HEK293 (cell line): Measurements from ENCODE around the gene ASIC1.

ENCODE experiments used
- CTCF ChIA-PET: fragments of 350-600 bp; formaldehyde crosslinking; extraction: SDS; loops from one replicate; lab custom pipeline; 2021; ENCODE audit warnings: antibody characterized with exemption; lab: Yijun Ruan, JAX
- POLR2A ChIA-PET: fragments of 300-600 bp; formaldehyde crosslinking; extraction: SDS; loops from one replicate; lab custom pipeline; 2020; ENCODE audit warnings: antibody characterized with exemption, inconsistent platforms; lab: Yijun Ruan, JAX
- H3K27ac ChIP-seq: fragments of 200-500 bp; sonication (Bioruptor generic); 2 replicates; pipeline ENCODE4 v1.5.1; 2014; ENCODE audit warnings: low read depth, low read length, control low read depth, inconsistent platforms; ENCODE audit errors: extremely low read depth
- H3K36me3 ChIP-seq, 2 experiments: fragments of 200-500 bp in 1 of 2; sonication (Bioruptor generic) in 1 of 2; 1 replicate in 1 of 2; 2 replicates in 1 of 2; pipeline ENCODE4 v1.5.1; 2014 to 2017; ENCODE audit warnings: inconsistent platforms in 2 of 2, low read length in 2 of 2; ENCODE audit not compliant: control insufficient read depth in 2 of 2, insufficient read depth in 1 of 2
- H3K4me1 ChIP-seq: fragments of 200-500 bp; sonication (Bioruptor generic); 2 replicates; pipeline ENCODE4 v1.5.1; 2014; ENCODE audit warnings: mild to moderate bottlenecking, low read length, inconsistent platforms; ENCODE audit not compliant: control insufficient read depth, insufficient read depth
- H3K4me3 ChIP-seq: 2 replicates; pipeline ENCODE4 v1.5.1; 2011; ENCODE audit warnings: low read depth, mild to moderate bottlenecking, control low read depth, low read length, moderate library complexity
- H3K9me3 ChIP-seq: fragments of 200-500 bp; sonication (Bioruptor generic); 2 replicates; pipeline ENCODE4 v1.5.1; 2014; ENCODE audit warnings: low read depth, low read length, inconsistent platforms; ENCODE audit not compliant: control insufficient read depth, insufficient read depth
- FEZF1 ChIP-seq: fragments of 450-650 bp; formaldehyde crosslinking; IDR thresholded peaks from 2 replicates; pipeline ENCODE4 v1.5.1; 2016; ENCODE audit warnings: missing biosample characterization, missing genetic modification characterization
- HOXA7 ChIP-seq: sonication (generic); formaldehyde crosslinking; IDR thresholded peaks from 2 replicates; pipeline ENCODE4 v1.8.1; 2022; ENCODE audit warnings: missing genetic modification reagents, borderline replicate concordance
- PBX3 ChIP-seq: sonication (generic); formaldehyde crosslinking; IDR thresholded peaks from 2 replicates; pipeline ENCODE4 v1.8.1; 2022; ENCODE audit warnings: mild to moderate bottlenecking, moderate library complexity, missing genetic modification reagents
- RBAK ChIP-seq: fragments of 450-650 bp; formaldehyde crosslinking; IDR thresholded peaks from 2 replicates; pipeline ENCODE4 v1.5.1; 2016; ENCODE audit warnings: missing biosample characterization, missing genetic modification characterization
- SP2 ChIP-seq: fragments of 450-650 bp; formaldehyde crosslinking; IDR thresholded peaks from 2 replicates; pipeline ENCODE4 v1.5.1; 2016; ENCODE audit warnings: missing biosample characterization, missing genetic modification characterization
- ZBTB11 ChIP-seq: fragments of 450-650 bp; formaldehyde crosslinking; conservative IDR thresholded peaks from 2 replicates; pipeline ENCODE4 v1.5.1; 2016; ENCODE audit warnings: low read depth, missing biosample characterization, missing genetic modification characterization
- ZBTB7A ChIP-seq: fragments of 450-650 bp; formaldehyde crosslinking; IDR thresholded peaks from 2 replicates; pipeline ENCODE4 v1.5.1; 2016; ENCODE audit warnings: low read depth, missing biosample characterization, missing genetic modification characterization
- ZFP3 ChIP-seq: fragments of 450-650 bp; formaldehyde crosslinking; IDR thresholded peaks from 2 replicates; pipeline ENCODE4 v1.5.1; 2016; ENCODE audit warnings: low read depth, missing biosample characterization, missing genetic modification characterization
- ZNF202 ChIP-seq: fragments of 450-650 bp; formaldehyde crosslinking; IDR thresholded peaks from 2 replicates; pipeline ENCODE4 v1.5.1; 2016; ENCODE audit warnings: missing biosample characterization, missing genetic modification characterization, borderline replicate concordance
- ZNF266 ChIP-seq: fragments of 450-650 bp; formaldehyde crosslinking; IDR thresholded peaks from 2 replicates; pipeline ENCODE4 v1.5.1; 2016; ENCODE audit warnings: missing biosample characterization, missing genetic modification characterization, low read depth
- ZNF280D ChIP-seq: fragments of 450-650 bp; formaldehyde crosslinking; IDR thresholded peaks from 2 replicates; pipeline ENCODE4 v1.5.1; 2016; ENCODE audit warnings: missing biosample characterization, missing genetic modification characterization
- ZNF391 ChIP-seq: fragments of 450-650 bp; formaldehyde crosslinking; IDR thresholded peaks from 2 replicates; pipeline ENCODE4 v1.5.1; 2016; ENCODE audit warnings: low read depth, missing biosample characterization, missing genetic modification characterization, borderline replicate concordance
- ZNF398 ChIP-seq: fragments of 450-650 bp; formaldehyde crosslinking; IDR thresholded peaks from 2 replicates; pipeline ENCODE4 v1.5.1; 2017; ENCODE audit warnings: missing biosample characterization, missing genetic modification characterization
- ZNF501 ChIP-seq: fragments of 450-650 bp; formaldehyde crosslinking; IDR thresholded peaks from 2 replicates; pipeline ENCODE4 v1.5.1; 2016; ENCODE audit warnings: missing biosample characterization, missing genetic modification characterization
- ZNF654 ChIP-seq: fragments of 450-650 bp; formaldehyde crosslinking; IDR thresholded peaks from 2 replicates; pipeline ENCODE4 v1.5.1; 2016; ENCODE audit warnings: low read depth, missing biosample characterization, missing genetic modification characterization
- ZNF677 ChIP-seq: fragments of 450-650 bp; IDR thresholded peaks from 2 replicates; pipeline ENCODE4 v1.5.0; 2018; ENCODE audit warnings: missing biosample characterization, mild to moderate bottlenecking, missing genetic modification characterization, moderate library complexity
- ZNF837 ChIP-seq: fragments of 450-650 bp; formaldehyde crosslinking; IDR thresholded peaks from 2 replicates; pipeline ENCODE4 v1.5.1; 2016; ENCODE audit warnings: missing biosample characterization, missing genetic modification characterization

Gene ASIC1

GRCh38 chr12:50052964-50053363 is 4.4 kb upstream of the ASIC1 start:
- H3K36me3 ChIP-seq: no peaks in the 10 kb centered on the region
- H3K4me1 ChIP-seq: no peaks in the 10 kb centered on the region
- ChIA-PET POLR2A (no interaction called here), CTCF (interaction anchor here (0.7 to 4.5 kb wide), 6 partner anchors 13 to 167 kb away, joined by 3 to 67 read pairs (median 4); no protein-coding TSS in a partner anchor)
- TF ChIP-seq ZNF837 (tag by site-specific recombination) (no peak), ZNF398 (tag by site-specific recombination) (no peak), ZNF677 (tag by site-specific recombination) (no peak), ZNF654 (tag by site-specific recombination) (no peak), ZNF202 (tag by site-specific recombination) (no peak), ZBTB11 (no peak), FEZF1 (tag by site-specific recombination) (no peak), ZNF391 (tag by site-specific recombination) (no peak), ZBTB7A (tag by site-specific recombination) (no peak), SP2 (no peak), PBX3 (CRISPR knock-in tag) (no peak), RBAK (tag by site-specific recombination) (no peak), ZNF501 (tag by site-specific recombination) (no peak), ZNF280D (tag by site-specific recombination) (no peak), HOXA7 (CRISPR knock-in tag) (no peak), ZNF266 (tag by site-specific recombination) (no peak), ZFP3 (no peak)
- no peak overlapping the region for H3K27ac ChIP-seq
- H3K4me3 ChIP-seq: no peak overlapping the region
- H3K9me3 ChIP-seq: no peaks in the 10 kb centered on the region
